NCI-H1694 (cell line): Measurements from ENCODE around the gene COL13A1.
A peak's percentile ranks its signal among the peaks of the same experiment; 100 is the strongest.

Source experiments
- DNase-seq: peaks from one replicate; lab custom pipeline; 2025; lab: John Stamatoyannopoulos, UW

COL13A1 gene

DNA sequence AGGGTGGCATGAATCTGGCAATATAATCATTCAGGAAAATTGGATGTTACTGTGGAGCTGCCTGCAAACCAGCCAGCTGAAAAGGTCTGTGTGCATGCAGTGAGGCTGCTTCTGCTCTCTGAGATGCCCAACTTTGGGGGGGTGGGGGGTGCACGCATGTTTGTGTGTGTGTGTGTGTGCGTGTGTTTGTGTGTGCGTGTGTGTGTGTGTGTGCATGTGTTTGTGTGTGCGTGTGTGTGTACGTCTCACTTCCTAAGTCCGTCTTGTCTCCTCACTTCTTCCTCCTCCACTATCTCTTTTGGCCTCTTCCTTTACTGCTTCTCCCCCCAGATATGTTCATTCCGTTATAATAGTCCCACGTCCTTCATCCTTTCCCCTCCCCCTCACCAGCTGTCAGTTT is 148.1 kb downstream of the COL13A1 start:
- no peak for DNase-seq

DNA sequence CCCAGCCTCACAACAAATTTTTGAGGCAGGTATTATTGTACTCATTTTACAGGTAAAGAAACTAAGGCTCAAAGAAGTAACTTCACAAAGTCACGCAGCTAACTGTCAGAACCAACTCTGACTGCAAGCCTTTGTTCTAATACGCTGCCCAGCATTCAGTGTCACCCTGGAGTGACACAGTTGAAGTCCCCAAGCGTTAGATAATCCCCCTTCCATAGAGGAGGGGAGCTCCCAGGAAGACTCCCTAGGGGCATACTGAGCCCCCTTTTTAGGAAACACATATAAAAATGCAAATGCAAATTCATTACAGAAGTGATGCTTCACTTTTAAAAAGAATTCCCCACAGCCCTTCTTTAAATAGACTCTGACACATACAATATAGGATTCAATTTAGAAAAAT is 150.0 kb downstream of the COL13A1 start:
- no peak for DNase-seq

DNA sequence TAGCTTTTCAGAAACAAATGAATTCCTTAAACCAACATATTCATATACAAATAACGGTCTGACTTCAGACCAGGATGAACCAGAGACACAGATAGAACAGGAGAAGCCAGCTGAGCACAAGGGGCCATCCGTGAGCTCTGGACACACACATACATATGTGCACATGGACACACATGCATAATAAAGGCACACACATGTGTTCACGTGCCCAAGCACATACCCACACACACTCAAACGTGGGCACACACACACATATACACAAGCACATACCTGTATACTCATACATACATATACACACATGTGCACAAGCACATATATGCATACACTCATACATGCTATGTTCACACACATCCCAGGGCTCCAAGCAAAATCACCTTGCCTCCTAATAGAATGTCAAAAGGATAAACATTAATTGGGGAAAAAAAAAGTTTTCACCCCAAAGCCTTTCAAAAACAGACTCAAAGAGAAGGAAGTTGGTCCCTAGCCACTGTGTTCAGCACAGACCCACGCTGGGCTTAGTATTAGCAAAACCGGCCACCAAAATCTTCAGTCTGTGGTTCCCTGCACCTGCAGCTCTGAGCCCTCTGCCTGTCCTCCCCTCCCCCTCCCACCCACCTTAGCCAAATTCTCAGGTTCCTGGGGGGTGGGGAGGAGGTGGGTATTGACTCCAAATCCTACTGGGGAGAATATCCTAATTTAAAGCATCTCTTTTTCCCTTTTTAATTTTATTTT is 150.5 kb downstream of the COL13A1 start:
- no peak for DNase-seq

DNA sequence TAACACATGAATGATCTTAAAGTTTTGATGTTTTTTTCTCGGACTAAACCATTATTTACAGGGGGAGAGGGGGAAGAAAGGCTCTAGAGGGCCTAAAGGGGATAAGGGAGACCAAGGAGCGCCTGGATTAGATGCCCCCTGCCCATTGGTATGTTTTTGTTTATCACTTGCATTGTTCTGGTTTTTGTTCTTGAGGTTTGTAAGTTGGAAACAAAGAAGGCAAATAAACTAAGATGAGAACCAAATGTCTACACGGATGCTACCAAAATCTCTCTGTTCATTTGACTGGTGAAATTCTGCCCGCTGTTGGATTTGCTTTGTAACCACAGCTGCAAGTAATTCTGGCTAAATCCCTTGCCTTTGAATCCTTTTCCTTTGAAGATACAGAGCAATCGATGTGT is 151.1 kb downstream of the COL13A1 start:
- no peak for DNase-seq

DNA sequence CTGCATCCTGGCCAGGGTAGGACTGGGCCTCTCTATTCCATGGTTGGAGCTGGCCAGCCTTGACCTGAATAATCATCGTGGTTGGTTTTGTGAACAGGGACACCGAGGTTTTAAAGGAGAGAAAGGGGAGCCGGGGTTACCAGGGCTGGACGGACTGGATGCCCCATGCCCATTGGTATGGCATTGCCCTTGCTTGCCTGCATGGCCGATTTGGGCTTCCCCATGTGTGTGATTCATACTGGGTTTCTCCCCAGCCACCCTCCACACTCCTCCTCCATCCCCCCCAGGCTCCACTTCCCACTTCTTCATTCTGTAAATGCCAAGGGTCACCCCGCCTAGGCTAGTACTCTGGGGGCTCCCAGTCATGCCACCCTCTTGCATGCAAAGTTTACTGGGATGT is 152.1 kb downstream of the COL13A1 start:
- DNase-seq = no peak

DNA sequence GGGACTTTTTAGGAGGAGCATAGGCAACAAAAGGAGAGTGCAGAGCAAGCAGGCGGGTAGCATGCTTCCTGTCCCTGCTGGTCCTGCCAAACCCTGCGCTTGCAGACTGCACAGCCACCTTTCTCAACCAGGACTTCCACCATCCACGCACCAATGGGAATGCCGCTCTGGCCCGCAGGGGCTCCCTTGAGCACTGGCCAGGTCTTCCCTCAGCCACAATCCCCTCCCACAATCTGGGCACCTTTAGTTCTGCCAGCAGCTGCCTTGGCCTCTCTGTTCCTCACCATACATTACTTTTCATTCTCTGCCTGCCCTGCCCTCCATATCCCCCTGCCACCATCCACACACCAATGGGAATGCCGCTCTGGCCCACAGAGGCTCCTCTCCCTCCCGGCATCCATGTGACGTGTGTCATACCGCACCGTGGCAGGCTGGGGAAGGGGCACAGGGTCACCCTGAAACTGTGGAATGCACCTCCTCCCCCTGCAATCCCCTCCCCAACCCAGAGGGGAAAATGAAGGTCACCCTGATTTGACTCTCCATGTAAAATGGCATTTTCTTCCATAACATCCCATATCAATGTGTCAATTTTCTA is 153.6 kb downstream of the COL13A1 start:
- DNase-seq = no peak

DNA sequence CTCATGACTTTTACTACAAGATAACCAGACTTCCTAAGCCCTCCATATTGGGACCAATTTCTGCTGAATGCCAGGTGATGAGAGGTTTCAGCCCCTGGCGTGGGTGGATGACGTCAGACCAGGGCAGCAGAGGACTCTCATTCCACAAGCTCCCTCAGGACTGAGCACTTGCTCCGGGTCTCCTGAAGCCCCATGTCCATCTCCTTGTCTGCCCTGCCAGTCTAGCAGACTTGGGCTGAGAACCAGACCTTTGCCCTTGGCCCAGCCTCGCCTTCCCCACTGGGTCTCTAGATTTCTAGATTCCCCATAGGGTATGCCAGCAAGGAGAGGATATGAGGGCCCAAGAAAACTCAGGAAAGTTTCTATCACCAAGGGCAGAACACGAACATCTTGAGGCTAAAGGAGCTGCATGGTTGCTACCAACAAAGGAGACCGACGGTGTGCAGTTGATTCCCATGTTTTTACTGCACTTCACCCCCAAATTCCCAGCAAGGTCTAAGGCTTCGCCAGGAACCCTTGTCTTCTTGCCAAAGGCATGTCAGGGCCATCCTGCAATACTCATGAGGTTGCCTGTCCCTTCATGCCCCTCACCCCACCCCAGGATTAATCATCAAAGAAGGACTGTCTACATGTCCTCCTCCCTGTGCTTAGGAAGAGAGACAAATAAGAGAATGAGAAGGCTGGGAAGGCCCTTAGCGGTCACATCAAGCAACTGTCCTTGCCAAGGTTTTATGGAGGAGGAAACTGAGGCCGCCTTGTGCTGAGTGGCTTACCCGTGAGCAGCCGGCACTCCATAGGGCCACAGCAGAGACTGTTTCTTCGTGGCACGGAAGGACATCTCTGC is 154.4 kb downstream of the COL13A1 start:
- no peak for DNase-seq

DNA sequence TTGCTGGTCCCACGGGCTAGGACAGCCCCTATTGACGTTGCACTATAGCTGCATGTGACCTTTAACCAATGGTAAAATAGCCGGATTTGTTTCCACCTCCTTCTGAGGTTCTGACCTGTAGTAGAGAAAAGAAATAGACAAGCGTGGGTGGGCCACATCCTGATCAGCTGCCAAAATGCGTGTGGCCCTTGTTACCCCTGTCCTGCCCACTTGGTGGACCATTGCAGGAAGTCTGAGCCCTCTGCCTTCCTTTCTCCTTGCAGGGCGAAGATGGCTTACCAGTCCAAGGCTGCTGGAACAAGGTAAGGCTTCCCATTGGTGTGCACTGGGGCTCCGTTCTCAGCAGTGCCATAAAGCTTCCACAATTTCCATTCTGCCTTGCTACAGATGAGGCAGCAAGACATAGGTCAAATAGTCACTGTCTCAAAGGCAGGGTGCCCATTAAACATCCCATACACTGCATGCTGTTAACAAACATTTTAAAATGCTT is 155.1 kb downstream of the COL13A1 start:
- DNase-seq = no peak

DNA sequence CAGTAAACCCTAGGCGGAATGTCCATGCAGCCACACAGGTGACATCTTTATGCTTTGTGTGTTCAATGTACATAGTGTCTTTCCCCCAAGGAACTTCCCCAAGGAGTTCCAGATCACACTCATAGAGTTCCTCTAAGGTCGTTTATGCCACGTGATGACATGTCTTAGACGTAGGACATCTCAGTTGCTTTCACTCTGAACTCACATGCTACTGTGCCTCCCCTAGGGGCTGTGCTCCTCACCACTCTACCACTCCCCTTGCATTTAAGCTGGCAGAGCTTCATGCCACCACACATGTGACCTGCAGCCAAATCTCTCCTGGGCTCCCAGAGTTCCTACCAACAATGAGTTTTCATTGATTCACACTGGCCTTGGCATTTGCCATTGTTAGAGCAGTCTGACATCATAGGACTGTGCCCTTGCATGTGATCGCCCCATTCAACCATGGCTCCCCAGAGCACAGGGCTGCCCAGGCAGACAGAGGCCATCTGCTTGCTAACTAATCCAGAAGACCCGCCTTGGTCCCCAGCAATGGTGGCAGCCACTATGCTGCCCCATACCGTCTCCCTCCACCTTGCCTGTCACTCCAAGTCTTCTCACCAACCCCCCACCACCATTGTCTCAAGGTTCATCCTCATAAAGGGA is 155.7 kb downstream of the COL13A1 start:
- DNase-seq = no peak

DNA sequence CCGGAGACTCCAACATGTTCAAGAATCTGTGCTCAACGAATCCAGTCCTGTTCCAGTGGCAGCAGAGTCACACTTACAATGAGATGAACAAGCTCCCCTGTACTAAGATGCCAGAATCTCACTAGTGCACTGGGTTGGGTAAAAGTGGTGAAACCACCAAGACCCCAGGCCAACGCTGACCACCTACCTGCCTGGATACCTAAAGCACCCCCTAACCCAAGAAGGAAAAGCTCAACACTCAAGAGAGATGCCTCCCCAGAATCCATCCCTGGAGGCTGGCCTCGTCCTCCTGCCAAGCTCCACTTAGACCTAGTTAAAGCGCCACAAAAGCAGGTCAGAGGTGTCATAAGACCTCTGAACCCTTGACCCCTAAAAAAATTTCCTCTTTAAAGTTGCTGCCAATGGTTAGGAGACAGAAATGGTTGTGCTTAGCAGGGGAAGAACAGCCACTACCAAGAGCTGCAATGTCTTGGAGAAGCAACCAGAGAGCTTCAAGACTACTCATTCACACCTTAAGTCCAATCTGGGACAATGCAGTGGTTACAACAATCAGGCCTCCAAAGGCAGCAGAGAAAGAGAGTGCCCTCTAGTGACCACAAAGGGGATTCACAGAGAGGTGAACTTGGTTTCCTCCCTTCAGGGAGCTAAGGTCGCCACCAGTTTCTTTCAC is 156.3 kb downstream of the COL13A1 start:
- DNase-seq = peak; percentile 21

DNA sequence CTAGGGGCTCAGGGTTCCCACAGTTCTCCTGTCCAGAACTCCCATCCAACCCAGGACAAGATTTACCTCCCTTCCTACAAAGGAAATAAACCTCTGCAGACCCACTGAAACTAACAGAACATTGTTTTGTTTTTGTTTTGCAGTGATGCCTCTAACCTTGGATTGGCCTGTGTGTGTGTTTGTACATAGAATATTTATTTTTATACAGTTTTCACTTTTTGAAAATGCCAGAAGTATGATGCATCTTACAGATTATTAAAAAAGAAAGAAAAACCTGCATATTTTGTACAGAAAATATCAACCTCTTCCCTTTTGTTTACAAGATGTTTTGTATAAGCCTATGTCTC is 156.8 kb downstream of the COL13A1 start:
- no peak for DNase-seq

DNA sequence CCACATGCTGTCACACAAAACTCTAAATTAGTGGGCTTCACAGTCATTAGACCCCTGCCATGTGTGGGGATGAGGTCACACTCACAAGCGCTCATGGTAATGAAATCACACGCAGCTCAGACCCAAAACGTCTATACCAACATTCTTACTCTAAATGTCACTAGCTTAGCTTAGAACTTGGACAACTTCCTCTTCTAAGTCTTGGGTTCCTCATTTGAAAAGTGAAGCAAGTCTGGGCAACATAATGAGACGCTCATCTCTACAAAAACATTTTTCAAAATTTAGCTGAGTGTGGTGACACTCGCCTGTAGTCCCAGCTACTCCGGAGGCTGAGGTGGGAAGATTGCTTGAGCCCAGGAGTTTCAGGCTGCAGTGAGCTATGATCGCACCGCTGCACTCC is 158.2 kb downstream of the COL13A1 start:
- DNase-seq = no peak

DNA sequence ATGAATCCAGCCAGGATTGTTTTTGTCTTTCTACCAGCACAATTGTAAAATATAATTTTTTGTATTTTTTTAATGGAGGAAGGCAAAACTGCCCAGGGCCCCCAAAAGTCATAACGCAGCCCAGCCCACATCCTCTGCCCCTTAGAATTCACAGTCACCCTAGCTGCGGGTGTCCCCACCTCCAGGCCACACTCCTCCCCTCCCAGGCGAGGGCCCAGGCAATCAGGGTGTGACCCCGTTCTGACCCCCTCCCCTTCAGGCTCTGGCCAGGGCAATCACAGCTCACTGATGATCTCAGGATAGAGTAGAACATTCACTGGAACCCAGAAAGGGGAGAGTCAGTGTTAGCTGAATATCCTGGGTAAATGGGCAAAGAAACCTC is 158.9 kb downstream of the COL13A1 start:
- DNase-seq = no peak

DNA sequence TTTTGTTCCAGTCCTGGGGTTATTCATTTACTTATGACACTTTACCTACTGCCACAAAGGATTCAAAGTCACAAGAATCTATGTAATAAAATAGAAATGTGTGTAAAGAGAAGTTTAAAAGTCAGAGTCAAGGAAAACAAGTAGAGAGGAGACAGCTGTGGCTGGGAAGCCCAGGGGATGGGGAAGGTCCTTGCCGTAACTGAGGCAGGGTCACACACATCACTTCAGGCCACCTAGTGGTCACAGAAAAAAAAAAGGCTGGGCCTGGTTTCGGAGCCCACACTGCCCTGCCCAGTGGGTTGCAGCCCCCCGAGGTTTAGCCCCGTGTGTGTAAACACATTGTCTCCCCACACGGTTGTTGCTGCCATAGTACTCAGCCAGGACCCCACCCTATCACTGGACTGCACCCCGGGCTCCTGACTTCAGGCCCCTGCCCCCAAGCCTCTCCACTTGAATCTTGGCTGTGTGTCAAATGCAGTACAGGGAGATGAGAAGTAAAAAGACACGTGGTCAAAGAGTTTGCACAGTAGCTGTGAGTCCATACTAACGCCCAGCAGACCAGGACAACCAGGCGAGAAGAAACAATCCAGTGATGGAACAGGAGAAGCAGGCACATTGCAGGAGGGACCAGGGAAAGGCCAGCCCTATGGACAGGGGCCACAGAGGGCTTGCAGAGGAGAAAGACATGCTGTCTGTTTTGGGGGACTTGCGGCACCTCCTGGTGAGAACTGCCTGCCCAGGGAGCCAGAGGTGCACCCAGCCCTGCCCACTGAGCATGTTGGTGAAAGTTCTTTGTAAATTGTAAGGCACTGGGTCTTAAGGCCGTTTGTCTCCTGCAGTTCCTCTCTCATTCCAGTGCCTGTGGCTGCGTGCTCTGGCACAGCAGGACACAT is 159.5 kb downstream of the COL13A1 start:
- DNase-seq = no peak

DNA sequence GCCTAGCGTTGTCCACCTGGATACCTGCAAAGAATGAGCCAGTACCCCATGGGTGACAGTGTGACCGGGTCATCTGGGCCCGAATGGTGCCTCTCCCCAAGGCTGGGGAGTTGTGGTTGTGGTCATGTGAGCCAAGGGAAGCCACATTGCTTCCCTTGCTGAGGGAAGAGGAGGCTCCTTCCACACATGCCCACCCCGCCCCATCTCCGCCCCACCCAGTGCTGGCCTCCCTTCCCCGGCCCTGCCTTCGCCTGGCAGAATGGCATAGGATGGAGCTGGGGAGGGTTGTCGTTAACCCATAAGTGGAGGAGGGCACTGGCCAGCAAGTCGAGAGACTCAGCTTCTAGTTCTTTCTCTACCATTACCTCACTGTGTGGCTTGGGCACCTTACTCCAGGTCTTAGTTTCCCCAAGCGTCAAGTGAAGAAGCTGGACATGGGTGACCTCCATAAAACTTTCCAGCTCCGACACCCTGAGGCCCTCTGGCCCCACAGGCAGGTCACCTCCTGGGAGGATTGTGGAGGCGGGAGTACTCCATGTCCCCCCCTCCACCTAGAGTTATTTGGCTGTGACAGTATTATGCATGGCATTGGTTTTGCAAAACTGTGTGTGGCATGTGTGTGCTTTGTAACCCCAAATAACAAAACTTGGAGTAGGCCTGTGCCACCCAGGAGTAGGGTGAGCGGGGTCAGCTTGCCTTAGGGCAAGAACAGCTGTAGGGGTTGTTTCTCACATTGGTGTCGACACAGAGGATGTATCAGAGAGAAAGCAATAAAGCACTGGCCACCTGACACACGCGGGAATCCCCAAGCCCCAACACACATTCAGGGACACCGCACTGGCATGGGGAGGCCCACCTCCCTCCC is 160.4 kb downstream of the COL13A1 start:
- no peak for DNase-seq

DNA sequence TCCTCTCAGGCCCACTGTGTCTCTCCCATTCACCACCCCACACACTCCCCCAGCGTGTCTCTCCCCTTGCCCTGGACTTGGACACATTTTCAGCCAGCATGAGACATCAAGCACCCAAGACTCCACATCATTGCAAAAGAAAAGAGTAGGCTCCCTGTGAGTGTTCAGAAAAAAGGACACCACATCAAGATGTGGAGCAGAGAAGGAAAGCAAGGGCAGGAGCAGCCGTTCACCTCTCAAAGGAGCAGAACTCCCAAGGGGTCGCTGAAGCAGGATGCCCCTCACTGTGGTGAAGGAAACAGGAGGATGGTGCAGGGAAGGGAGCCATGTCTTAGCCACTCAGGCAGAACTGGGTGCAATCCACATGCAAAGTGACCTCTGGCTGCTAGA is 161.0 kb downstream of the COL13A1 start:
- no peak for DNase-seq

DNA sequence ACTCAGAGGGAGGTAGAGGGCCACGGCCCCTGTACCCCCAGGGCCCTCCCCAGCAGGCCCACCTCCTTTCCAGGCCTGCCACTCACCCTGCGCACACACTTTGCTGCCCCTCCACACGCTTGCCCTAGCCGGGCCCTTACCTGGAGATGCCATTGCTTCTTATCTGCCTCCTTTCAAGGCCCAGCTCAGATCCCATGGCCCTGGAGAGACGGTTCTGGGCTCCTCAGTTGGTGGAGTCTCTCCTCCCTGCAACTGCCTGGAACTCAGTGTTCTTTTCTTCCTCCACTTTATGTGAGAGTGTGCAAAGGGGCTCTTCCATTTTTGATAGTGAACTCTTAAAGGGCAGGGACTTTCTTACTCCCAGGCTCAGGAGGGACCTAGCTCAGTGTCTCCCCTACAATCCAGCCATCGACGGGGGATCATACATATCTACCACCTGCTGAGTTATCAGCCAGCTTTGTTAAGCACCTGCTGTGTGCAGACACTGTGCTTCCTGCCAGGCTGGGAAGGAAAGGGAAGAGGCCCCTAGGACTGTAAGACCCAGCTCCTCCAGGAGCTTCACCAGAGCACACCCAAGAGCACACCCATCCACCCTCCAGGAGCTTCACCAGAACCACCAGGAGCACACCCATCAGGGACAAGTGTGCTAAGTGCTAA is 161.6 kb downstream of the COL13A1 start:
- no peak for DNase-seq

DNA sequence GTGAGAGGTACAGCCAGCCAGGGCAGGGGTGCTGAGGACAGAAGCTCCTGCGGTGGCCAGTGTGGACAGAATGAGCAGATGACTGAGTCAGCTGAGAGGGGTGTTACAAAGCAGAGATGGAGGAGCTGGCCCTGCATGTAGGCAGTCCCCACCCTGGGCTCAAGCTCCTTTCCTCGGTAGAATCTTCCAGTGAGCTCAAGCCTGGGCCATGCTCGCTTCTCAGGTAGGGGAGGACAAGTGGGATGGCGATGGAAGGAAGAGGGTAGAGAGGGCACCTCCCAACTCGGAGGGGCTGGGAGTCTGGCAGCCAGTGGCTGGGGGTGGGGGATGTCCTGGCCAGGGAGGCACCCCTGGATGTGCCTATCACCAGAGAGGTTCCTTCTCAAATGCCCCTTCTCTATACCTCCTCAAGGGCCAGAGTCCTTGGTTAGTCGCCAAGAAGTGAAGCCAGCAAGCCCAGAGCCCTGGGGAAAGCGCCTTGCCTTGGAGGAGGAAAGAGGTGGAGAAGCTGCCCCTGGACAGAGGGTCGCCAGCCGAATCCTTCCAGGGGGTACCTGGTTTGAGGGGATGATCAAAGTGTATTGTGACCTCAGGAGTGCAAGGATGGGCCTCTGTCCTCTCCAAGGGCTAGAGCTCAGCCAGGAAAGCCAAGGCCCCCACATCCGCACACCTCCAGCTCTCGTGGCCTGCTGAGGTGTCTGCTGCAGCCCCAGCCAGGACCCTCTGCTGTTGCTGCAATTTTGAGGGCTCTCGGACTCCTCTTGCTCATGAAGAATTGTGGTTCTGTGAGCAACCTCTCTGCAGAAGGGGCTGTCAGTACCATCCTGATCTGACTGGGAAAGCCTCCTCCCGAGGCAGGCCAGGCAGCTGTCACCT is 162.4 kb downstream of the COL13A1 start:
- no peak for DNase-seq

DNA sequence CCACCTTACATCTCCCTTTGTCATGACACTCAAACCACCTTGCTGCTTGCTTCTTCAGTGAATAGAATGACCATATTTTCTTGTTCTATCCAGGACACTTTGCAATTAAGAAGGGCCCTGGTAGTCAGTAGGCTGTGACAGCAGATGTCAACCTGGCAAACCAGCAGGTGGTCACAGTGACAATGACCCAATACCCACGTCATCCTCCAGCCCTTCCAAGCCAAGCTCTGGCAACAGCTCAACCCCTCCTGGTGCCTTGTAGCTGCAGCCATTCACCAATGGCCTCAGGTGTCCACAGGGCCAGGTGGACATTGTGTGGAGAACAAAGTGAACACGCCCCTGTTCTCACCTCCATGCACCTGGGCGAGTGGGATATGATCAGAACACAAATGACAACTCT is 163.4 kb downstream of the COL13A1 start:
- DNase-seq = no peak
